Ovary (tissue), 3 donors: ENCODE measurements around the gene ALK.

Source experiments
- CTCF ChIP-seq, 3 donors: fragments of 450-650 bp in 2 of 3; fragments of 200-600 bp in 1 of 3; IDR thresholded peaks; one replicate each; pipeline versions ENCODE4 v1.5.1 to v1.8.0; 2016 to 2022; ENCODE audit warnings: antibody characterized with exemption in 3 of 3, mild to moderate bottlenecking in 1 of 3
- POLR2A ChIP-seq: fragments of 450-650 bp; IDR thresholded peaks from one replicate; pipeline ENCODE4 v1.6.1; 2017; ENCODE audit warnings: antibody characterized with exemption, mild to moderate bottlenecking, moderate library complexity
- donor health status: DM: no; HTN: no; CAD: no.

GRCh38 chr2:29146197-29146596, 775.2 kb downstream of the ALK start:
- TF ChIP-seq CTCF (IDR thresholded peaks at IDR 0.05) (no peak), POLR2A (no peak)
